K562 (cell line): ENCODE data around the gene SLC7A4. TPM values are rescaled to one million over a fixed set of nuclear protein-coding genes. Genes with fewer than 3 reads are reported as not detected.

Experiments used
- E2F4 ChIP-seq: sonication (generic); formaldehyde crosslinking; IDR thresholded peaks from 2 replicates; pipeline ENCODE4 v1.8.0; 2022; ENCODE audit warnings: mild to moderate bottlenecking, low read depth, missing genetic modification reagents
- FIP1L1 ChIP-seq: fragments of 200-400 bp; formaldehyde crosslinking; IDR thresholded peaks from 2 replicates; pipeline ENCODE4 v1.6.1; 2018; ENCODE audit warnings: mild to moderate bottlenecking, low read depth, low read length; ENCODE audit not compliant: poor library complexity, severe bottlenecking
- MITF ChIP-seq: IDR thresholded peaks from 2 replicates; pipeline ENCODE4 v1.6.1; 2014; ENCODE audit warnings: antibody characterized with exemption
- MNT ChIP-seq, 2 experiments: fragments of 450-650 bp; conservative IDR thresholded peaks; 2 replicates each; pipeline ENCODE4 v1.6.1; 2017; ENCODE audit warnings: mild to moderate bottlenecking in 2 of 2, moderate library complexity in 2 of 2
- SMAD2 ChIP-seq: fragments of 150-350 bp; IDR thresholded peaks from 2 replicates; pipeline ENCODE4 v1.6.1; 2014; ENCODE audit warnings: low read depth, mild to moderate bottlenecking, low read length
- SUPT5H ChIP-seq: fragments of 450-650 bp; IDR thresholded peaks from 2 replicates; pipeline ENCODE4 v1.6.1; 2016
- ZC3H8 ChIP-seq: fragments of 450-650 bp; IDR thresholded peaks from 2 replicates; pipeline ENCODE4 v1.6.1; 2017
- ZNF280A ChIP-seq: fragments of 450-650 bp; IDR thresholded peaks from 2 replicates; pipeline ENCODE4 v1.6.1; 2018; ENCODE audit warnings: mild to moderate bottlenecking, low read depth; ENCODE audit not compliant: partially characterized antibody
- ZNF3 ChIP-seq: fragments of 250-450 bp; sonication (Bioruptor Pico); IDR thresholded peaks from 2 replicates; pipeline ENCODE4 v1.5.0; 2021; ENCODE audit warnings: mild to moderate bottlenecking, moderate library complexity
- ZNF318 ChIP-seq, 2 experiments: fragments of 450-650 bp; IDR thresholded peaks; 2 replicates each; pipeline ENCODE4 v1.6.1; 2016; ENCODE audit warnings: mild to moderate bottlenecking in 2 of 2, borderline replicate concordance in 1 of 2, low read depth in 1 of 2, moderate library complexity in 1 of 2
- ZNF561 ChIP-seq: fragments of 450-650 bp; formaldehyde crosslinking; conservative IDR thresholded peaks from 2 replicates; pipeline ENCODE4 v1.4.0; 2020; ENCODE audit warnings: mild to moderate bottlenecking, moderate library complexity
- polyA plus RNA-seq, 8 experiments: library from polyadenylated mRNA; depleted of rRNA in 4 of 8; stranded (reverse) in 5 of 8; unstranded in 3 of 8; fragments of >200 nt; fragmentation: Nextera tagmentation in 2 of 8; fragmentation: Illumina TruSeq in 1 of 8; extraction: Ambion mirVana in 2 of 8; extraction: Trizol in 1 of 8; gene quantifications; 2 replicates each; pipeline versions ENCODE4 v1.2.1 to v1.2.3, GENCODE V29; 2011 to 2014; ENCODE audit warnings: inconsistent platforms in 1 of 8, missing spikeins in 1 of 8
- total RNA-seq, 7 experiments: library from RNA; depleted of rRNA in 6 of 7; stranded (reverse); fragments of >200 nt in 6 of 7; fragmentation: Illumina TruSeq in 2 of 7; extraction: Trizol in 2 of 7; gene quantifications; 2 replicates each; pipeline versions ENCODE4 v1.2.1 to v1.2.3, GENCODE V29; 2011 to 2021; ENCODE audit warnings: low replicate concordance in 1 of 7

The SLC7A4 gene
- total and polyA plus RNA-seq, 9 of the 15 experiments (the other 6 are each of a cell fraction or from before 2014, with no cell fraction given): not detected

GRCh38 chr22:21030032-21030431 lies 2.3 kb downstream of the SLC7A4 start (continued):
- TF ChIP-seq ZNF280A (no peak), ZC3H8 (no peak), SMAD2 (no peak), ZNF3 (CRISPR knock-in tag) (no peak), ZNF318 (IDR thresholded peaks at IDR 0.05; ENCODE audit: borderline replicate concordance in 1 of 2, low read depth in 1 of 2) (no peak), MITF (no peak), MNT (conservative IDR thresholded peaks at IDR 0.05) (no peak), ZNF561 (no peak), E2F4 (CRISPR knock-in tag) (no peak), SUPT5H (no peak), FIP1L1 (peak; percentile 22)
